Memory B cell (primary cell): Measurements from ENCODE around the gene TNFRSF14.

Source experiments
- ATAC-seq: fragments of 150-1000 bp; cut with Tn5 transposase; 2 replicates; pipeline ENCODE4 v1.10.0; 2021; ENCODE audit warnings: low read depth, mild to moderate bottlenecking, moderate library complexity
- DNase-seq, 2 donors: peaks; one replicate each; pipeline ENCODE4 v3.0.0; 2022; ENCODE audit warnings: low spot score in 2 of 2
- H3K27ac Mint-ChIP-seq: one replicate; pipeline ENCODE4 v1.8.0; 2022; ENCODE audit warnings: mild to moderate bottlenecking, moderate library complexity, mixed read lengths
- H3K27me3 Mint-ChIP-seq: one replicate; pipeline ENCODE4 v1.8.0; 2022; ENCODE audit warnings: mixed read lengths
- H3K36me3 Mint-ChIP-seq: one replicate; pipeline ENCODE4 v1.8.0; 2022; ENCODE audit warnings: mild to moderate bottlenecking, mixed read lengths
- H3K4me1 Mint-ChIP-seq: one replicate; pipeline ENCODE4 v1.8.0; 2022; ENCODE audit warnings: mixed read lengths
- H3K4me3 Mint-ChIP-seq: one replicate; pipeline ENCODE4 v1.8.0; 2022; ENCODE audit warnings: mild to moderate bottlenecking, moderate library complexity, mixed read lengths
- H3K9me3 Mint-ChIP-seq: one replicate; pipeline ENCODE4 v1.8.0; 2022; ENCODE audit warnings: mixed read lengths

The TNFRSF14 gene

DNA sequence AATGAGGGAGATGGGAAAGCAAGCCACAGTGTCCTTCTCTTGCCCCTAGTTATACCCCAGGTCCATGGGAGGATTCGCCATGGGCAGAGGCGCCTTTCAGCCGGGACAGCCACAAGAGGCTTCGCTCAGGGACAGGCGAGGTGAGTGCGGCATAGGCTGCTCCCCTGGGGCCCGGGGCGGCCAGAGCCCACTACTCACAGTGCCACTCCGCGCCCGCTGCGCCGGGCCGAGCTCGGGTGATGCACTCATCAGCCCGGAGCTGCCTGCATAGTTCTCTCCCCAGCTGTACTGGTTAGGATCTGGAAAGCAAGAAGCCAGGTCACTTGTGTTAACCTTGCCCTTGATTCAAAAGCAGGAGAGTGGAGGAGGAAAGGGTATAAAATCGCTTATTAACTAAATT lies 38.2 kb upstream of the TNFRSF14 start:
- no peak for DNase-seq
- H3K4me3 Mint-ChIP-seq, result no peak overlapping the region
- no peaks in the 10 kb centered on the region for H3K27me3 Mint-ChIP-seq
- H3K36me3 Mint-ChIP-seq, result peaks cover 21% of the 10 kb centered on the region
- no peak for ATAC-seq
- no peaks in the 10 kb centered on the region for H3K9me3 Mint-ChIP-seq
- peaks cover 9% of the 10 kb centered on the region for H3K4me1 Mint-ChIP-seq
- no peak overlapping the region for H3K27ac Mint-ChIP-seq

GRCh38 chr1:2518528-2518927 lies 37.6 kb upstream of the TNFRSF14 start:
- Mint-ChIP-seq H3K27ac (no peak overlapping the region), H3K4me1 (peaks cover 9% of the 10 kb centered on the region), H3K4me3 (no peak overlapping the region), H3K36me3 (peaks cover 21% of the 10 kb centered on the region), H3K9me3 (no peaks in the 10 kb centered on the region), H3K27me3 (no peaks in the 10 kb centered on the region)
- ATAC-seq (no peak), DNase-seq (no peak)

GRCh38 chr1:2519029-2519685 lies 37.0 kb upstream of the TNFRSF14 start:
- Mint-ChIP-seq H3K9me3 (no peaks in the 10 kb centered on the region), H3K27me3 (no peaks in the 10 kb centered on the region), H3K27ac (no peak overlapping the region), H3K4me1 (peaks cover 13% of the 10 kb centered on the region), H3K4me3 (no peak overlapping the region), H3K36me3 (peaks cover 19% of the 10 kb centered on the region)
- no peak for ATAC-seq
- no peak for DNase-seq

DNA sequence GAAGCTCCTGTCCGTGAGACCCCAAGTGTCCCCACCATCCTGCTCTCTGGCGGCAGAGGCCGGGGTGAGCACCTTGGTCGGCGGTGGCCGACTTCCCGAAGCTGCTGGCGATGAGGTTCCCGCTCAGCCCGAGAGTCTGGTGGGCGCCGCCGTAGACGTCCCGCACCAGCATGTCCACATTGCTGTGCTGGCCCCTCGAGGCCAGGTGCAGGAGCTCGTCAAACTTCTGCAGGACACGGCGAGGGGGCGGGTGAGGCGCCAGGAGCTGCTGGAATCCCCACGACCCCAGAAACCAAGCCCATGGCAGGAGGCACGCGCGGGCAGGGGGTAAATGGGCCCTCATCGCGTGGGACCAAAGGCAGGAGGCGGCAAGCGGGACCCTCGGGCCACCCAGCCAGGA lies 36.4 kb upstream of the TNFRSF14 start:
- ATAC-seq, result no peak
- H3K9me3 Mint-ChIP-seq, result no peaks in the 10 kb centered on the region
- H3K4me1 Mint-ChIP-seq, result peaks cover 18% of the 10 kb centered on the region
- no peak overlapping the region for H3K27ac Mint-ChIP-seq
- H3K27me3 Mint-ChIP-seq, result no peaks in the 10 kb centered on the region
- no peak for DNase-seq
- peaks cover 19% of the 10 kb centered on the region for H3K36me3 Mint-ChIP-seq
- H3K4me3 Mint-ChIP-seq, result no peak overlapping the region

- peaks cover 19% of the 10 kb centered on the region for H3K36me3 Mint-ChIP-seq
- DNase-seq, result no peak
- no peak overlapping the region for H3K4me3 Mint-ChIP-seq
These were observed 36.0 kb upstream of the TNFRSF14 start for GRCh38 chr1:2520206-2520605.

GRCh38 chr1:2520806-2521205 lies 35.4 kb upstream of the TNFRSF14 start:
- DNase-seq (no peak), ATAC-seq (no peak)
- Mint-ChIP-seq H3K27me3 (no peaks in the 10 kb centered on the region), H3K4me3 (no peak overlapping the region), H3K36me3 (peaks cover 18% of the 10 kb centered on the region), H3K4me1 (peaks cover 27% of the 10 kb centered on the region), H3K9me3 (no peaks in the 10 kb centered on the region), H3K27ac (no peak overlapping the region)

More at GRCh38 chr1:2520206-2520605, 36.0 kb upstream of the TNFRSF14 start:
- Mint-ChIP-seq H3K9me3 (no peaks in the 10 kb centered on the region), H3K27me3 (no peaks in the 10 kb centered on the region), H3K4me1 (peaks cover 23% of the 10 kb centered on the region), H3K27ac (no peak overlapping the region)
- ATAC-seq, result no peak

- peaks cover 31% of the 10 kb centered on the region for H3K4me1 Mint-ChIP-seq
- no peak overlapping the region for H3K4me3 Mint-ChIP-seq
- H3K36me3 Mint-ChIP-seq, result peaks cover 13% of the 10 kb centered on the region
- H3K9me3 Mint-ChIP-seq, result no peaks in the 10 kb centered on the region
- no peaks in the 10 kb centered on the region for H3K27me3 Mint-ChIP-seq
- DNase-seq, result no peak
- H3K27ac Mint-ChIP-seq, result no peak overlapping the region
- ATAC-seq, result no peak
These were observed 33.9 kb upstream of the TNFRSF14 start for GRCh38 chr1:2522230-2522629.

DNA sequence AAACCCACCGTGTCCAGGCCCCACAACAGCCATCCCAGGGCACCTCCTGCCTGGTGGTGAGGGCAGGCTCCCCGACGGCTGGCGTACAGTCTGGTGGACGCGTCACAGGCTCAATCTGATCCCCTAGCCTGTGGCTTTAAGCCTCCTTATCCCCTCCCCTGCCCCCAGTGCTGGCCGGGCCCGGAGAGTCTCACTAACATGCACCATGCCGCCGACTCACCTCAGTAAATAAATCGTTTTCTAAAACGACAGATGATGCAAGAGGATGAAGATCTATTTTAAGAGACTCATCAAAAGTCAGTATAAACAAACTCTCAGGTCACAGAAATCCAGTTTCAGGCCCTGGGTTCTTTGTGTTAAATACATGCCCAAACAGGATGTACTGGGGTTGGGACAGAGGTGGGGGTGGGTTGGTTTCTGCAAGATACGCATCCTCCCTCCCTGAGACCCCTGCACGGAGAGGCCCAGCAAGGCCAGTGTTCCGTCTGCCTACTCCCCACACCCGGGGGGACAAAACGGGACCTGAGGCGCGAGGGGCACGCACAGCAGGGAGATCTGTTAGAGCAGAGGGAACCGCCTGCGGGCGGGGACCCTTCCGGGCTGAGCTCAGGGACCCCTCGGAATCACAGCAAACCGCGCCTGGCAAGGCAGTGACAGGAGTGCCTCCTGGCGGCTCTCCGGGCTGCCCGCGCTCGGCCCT lies 32.8 kb upstream of the TNFRSF14 start:
- no peaks in the 10 kb centered on the region for H3K9me3 Mint-ChIP-seq
- ATAC-seq (no peak), DNase-seq (no peak)
- no peaks in the 10 kb centered on the region for H3K27me3 Mint-ChIP-seq
- peaks cover 13% of the 10 kb centered on the region for H3K36me3 Mint-ChIP-seq
- H3K4me1 Mint-ChIP-seq, result peaks cover 31% of the 10 kb centered on the region
- no peak overlapping the region for H3K4me3 Mint-ChIP-seq
- no peak overlapping the region for H3K27ac Mint-ChIP-seq

GRCh38 chr1:2523891-2524609 lies 32.1 kb upstream of the TNFRSF14 start:
- H3K27ac Mint-ChIP-seq, result no peak overlapping the region
- H3K4me1 Mint-ChIP-seq, result peaks cover 30% of the 10 kb centered on the region
- H3K9me3 Mint-ChIP-seq, result no peaks in the 10 kb centered on the region
- DNase-seq, result no peak
- peak overlapping the region; percentile 100 for H3K4me3 Mint-ChIP-seq
- H3K36me3 Mint-ChIP-seq, result peaks cover 6% of the 10 kb centered on the region
- no peak for ATAC-seq
- peaks cover 2% of the 10 kb centered on the region for H3K27me3 Mint-ChIP-seq

DNA sequence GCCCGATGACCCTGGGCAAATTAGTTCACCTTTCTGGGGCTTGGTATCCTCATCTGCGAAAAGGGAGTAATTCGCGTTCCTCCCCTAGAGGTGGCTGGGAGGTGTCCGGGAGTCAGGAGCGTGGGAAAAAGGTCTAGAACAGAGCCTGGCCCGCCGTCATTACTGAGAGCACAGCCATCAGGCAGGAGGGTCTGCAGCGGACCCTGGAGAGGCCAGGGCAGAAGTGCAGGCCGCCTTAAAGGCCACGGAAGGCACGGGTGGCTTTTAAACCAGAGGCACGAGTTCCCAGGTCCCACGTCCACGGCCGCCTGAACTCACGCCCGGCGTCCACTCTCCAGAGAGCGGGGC lies 30.6 kb upstream of the TNFRSF14 start:
- Mint-ChIP-seq H3K36me3 (peaks cover 3% of the 10 kb centered on the region), H3K4me1 (peaks cover 30% of the 10 kb centered on the region), H3K27me3 (peaks cover 2% of the 10 kb centered on the region), H3K9me3 (no peaks in the 10 kb centered on the region), H3K27ac (no peak overlapping the region), H3K4me3 (peak overlapping the region; percentile 100)
- no peak for ATAC-seq
- no peak for DNase-seq

- Mint-ChIP-seq H3K9me3 (no peaks in the 10 kb centered on the region), H3K4me1 (peaks cover 30% of the 10 kb centered on the region), H3K27me3 (peaks cover 5% of the 10 kb centered on the region), H3K4me3 (peak within 1 kb of the TSS; percentile 100), H3K36me3 (peaks cover 3% of the 10 kb centered on the region), H3K27ac (peak within 1 kb of the TSS; percentile 92)
- ATAC-seq (peak; percentile 89), DNase-seq (peak; percentile 84 to 90)
These were observed 30.0 kb upstream of the TNFRSF14 start, which contains the start of gene PANK4 for GRCh38 chr1:2525920-2526823. PANK4 (minus strand) TSS chr1:2526596; CDS start chr1:2526587, 9 bp downstream.

- H3K9me3 Mint-ChIP-seq, result no peaks in the 10 kb centered on the region
- H3K36me3 Mint-ChIP-seq, result peaks cover 3% of the 10 kb centered on the region
- ATAC-seq, result no peak
- DNase-seq, result no peak
- peak overlapping the region; percentile 92 for H3K27ac Mint-ChIP-seq
- peaks cover 30% of the 10 kb centered on the region for H3K4me1 Mint-ChIP-seq
- peaks cover 8% of the 10 kb centered on the region for H3K27me3 Mint-ChIP-seq
- peak overlapping the region; percentile 21 for H3K4me3 Mint-ChIP-seq
These were observed 29.2 kb upstream of the TNFRSF14 start for GRCh38 chr1:2526824-2527555.

DNA sequence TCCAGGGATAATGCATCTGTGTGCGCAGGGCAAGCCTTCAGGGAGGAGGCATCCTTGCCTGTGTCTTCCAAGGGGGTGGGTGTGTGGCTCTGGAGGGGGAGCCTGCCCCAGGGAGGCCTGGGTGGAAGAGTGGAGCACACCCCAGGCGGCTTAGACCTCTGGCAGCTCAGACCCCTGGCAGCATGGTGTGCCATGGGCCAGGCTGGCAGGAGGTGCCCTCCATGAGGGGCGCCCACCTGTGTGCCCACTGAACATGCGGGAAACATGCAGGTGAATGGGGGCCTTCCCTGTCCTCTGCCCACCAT lies 28.7 kb upstream of the TNFRSF14 start:
- peaks cover 27% of the 10 kb centered on the region for H3K4me1 Mint-ChIP-seq
- ATAC-seq, result no peak
- H3K36me3 Mint-ChIP-seq, result peaks cover 3% of the 10 kb centered on the region
- peak overlapping the region; percentile 14 for H3K4me3 Mint-ChIP-seq
- peaks cover 8% of the 10 kb centered on the region for H3K27me3 Mint-ChIP-seq
- H3K27ac Mint-ChIP-seq, result no peak overlapping the region
- H3K9me3 Mint-ChIP-seq, result no peaks in the 10 kb centered on the region
- no peak for DNase-seq
